ENCODE measurements around the gene RAPGEF5. TPM values are rescaled to one million over a fixed set of nuclear protein-coding genes. Genes with fewer than 3 reads are reported as not detected.

Gene RAPGEF5
- total and polyA plus RNA-seq, 10 of the 15 experiments (the other 5 are each of a cell fraction or from before 2014, with no cell fraction given), result 0.38 to 4.0 (median 1.6) TPM; not detected in 1

DNA sequence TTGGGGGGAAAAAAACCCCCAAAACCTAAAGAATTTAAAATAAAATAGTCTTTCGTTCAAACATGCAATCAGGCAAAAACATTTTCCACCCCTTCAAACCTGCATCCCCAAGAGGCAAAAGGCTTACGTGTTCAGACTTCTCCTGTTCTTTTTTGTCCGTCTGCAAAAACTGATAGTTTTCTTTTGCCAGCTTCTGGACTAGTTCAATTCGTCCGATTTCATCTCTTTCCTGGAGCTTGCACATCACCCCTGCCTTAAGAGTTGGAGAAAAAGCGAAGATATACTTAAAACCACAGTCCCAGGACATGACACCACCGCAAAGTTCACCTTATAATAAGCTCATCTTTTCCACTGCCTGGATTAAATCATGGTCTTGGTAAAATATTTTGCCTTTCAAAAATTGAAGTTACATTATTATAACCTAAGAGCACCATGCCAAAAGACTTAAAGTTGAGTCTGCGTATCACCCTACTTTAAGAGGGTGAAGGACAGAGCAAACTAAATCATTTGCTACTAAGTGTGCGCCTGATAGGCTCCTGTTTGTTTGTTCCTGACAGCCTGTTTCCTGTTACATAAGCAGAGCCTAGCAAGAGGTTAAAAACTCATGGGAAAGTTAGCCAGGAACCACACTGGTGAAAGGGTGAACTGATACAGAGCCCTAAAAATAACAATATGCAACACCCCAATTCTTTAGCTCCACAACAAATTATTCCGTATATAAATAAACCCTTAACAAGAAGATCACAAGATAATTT is 137.0 kb downstream of the RAPGEF5 start:
- POLR2A ChIA-PET, result no interaction called here
- no TSS peak for BruUV-seq (replicated peaks)
- FAIRE-seq, result no peak

More for the DNA sequence above, 137.0 kb downstream of the RAPGEF5 start:
- H3K4me1 ChIP-seq (ENCODE audit: control insufficient read depth, insufficient read depth, low read length), result no peaks in the 10 kb centered on the region
- CTCF ChIA-PET, result interaction anchor here (0.9 to 1.0 kb wide), 2 partner anchors 12 to 145 kb away, joined by 3 read pairs; no protein-coding TSS in a partner anchor
- ATAC-seq (no peak), DNase-seq (ENCODE audit: low read depth, low spot score) (no peak)
- no peaks in the 10 kb centered on the region; the same call in 2 of the 3 replicates for H3K9me3 ChIP-seq (replicated peaks; ENCODE audit: control insufficient read depth, insufficient read depth, low read length)
- no peaks in the 10 kb centered on the region; a peak in 1 of 4 replicates for H3K36me3 ChIP-seq (ENCODE audit: control insufficient read depth in 2 of 2, insufficient read depth in 2 of 2, low read length in 1 of 2)
- H4K20me1 ChIP-seq (ENCODE audit: control insufficient read depth, insufficient read depth), result no peaks in the 10 kb centered on the region
- TF ChIP-seq, protein P1, sequence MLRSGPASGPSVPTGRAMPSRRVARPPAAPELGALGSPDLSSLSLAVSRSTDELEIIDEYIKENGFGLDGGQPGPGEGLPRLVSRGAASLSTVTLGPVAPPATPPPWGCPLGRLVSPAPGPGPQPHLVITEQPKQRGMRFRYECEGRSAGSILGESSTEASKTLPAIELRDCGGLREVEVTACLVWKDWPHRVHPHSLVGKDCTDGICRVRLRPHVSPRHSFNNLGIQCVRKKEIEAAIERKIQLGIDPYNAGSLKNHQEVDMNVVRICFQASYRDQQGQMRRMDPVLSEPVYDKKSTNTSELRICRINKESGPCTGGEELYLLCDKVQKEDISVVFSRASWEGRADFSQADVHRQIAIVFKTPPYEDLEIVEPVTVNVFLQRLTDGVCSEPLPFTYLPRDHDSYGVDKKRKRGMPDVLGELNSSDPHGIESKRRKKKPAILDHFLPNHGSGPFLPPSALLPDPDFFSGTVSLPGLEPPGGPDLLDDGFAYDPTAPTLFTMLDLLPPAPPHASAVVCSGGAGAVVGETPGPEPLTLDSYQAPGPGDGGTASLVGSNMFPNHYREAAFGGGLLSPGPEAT (IDR thresholded peaks at IDR 0.05; ENCODE audit: low read depth), result no peak
- TF ChIP-seq, protein P2, sequence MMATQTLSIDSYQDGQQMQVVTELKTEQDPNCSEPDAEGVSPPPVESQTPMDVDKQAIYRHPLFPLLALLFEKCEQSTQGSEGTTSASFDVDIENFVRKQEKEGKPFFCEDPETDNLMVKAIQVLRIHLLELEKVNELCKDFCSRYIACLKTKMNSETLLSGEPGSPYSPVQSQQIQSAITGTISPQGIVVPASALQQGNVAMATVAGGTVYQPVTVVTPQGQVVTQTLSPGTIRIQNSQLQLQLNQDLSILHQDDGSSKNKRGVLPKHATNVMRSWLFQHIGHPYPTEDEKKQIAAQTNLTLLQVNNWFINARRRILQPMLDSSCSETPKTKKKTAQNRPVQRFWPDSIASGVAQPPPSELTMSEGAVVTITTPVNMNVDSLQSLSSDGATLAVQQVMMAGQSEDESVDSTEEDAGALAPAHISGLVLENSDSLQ (IDR thresholded peaks at IDR 0.05), result no peak
- TF ChIP-seq CREB1 (IDR thresholded peaks at IDR 0.05; ENCODE audit: low read depth) (no peak), IKZF1 (conservative IDR thresholded peaks at IDR 0.05) (no peak), BMI1 (IDR thresholded peaks at IDR 0.05; ENCODE audit: borderline replicate concordance) (no peak)
- TF ChIP-seq, protein P3, sequence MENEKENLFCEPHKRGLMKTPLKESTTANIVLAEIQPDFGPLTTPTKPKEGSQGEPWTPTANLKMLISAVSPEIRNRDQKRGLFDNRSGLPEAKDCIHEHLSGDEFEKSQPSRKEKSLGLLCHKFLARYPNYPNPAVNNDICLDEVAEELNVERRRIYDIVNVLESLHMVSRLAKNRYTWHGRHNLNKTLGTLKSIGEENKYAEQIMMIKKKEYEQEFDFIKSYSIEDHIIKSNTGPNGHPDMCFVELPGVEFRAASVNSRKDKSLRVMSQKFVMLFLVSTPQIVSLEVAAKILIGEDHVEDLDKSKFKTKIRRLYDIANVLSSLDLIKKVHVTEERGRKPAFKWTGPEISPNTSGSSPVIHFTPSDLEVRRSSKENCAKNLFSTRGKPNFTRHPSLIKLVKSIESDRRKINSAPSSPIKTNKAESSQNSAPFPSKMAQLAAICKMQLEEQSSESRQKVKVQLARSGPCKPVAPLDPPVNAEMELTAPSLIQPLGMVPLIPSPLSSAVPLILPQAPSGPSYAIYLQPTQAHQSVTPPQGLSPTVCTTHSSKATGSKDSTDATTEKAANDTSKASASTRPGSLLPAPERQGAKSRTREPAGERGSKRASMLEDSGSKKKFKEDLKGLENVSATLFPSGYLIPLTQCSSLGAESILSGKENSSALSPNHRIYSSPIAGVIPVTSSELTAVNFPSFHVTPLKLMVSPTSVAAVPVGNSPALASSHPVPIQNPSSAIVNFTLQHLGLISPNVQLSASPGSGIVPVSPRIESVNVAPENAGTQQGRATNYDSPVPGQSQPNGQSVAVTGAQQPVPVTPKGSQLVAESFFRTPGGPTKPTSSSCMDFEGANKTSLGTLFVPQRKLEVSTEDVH (IDR thresholded peaks at IDR 0.05; ENCODE audit: low read depth, partially characterized antibody), result no peak
- no peak overlapping the region for H3K4me3 ChIP-seq
- WGBS (ENCODE audit: insufficient coverage, insufficient replicate concordance, low lambda C conversion rate, missing lambda C conversion rate), result 45% methylated on average over 10 of the region's 10 CpGs
- H3K79me2 ChIP-seq (ENCODE audit: control insufficient read depth, insufficient read depth, low read length), result no peaks in the 10 kb centered on the region
- H3K9ac ChIP-seq (ENCODE audit: control insufficient read depth, insufficient read depth, low read length), result no peak overlapping the region
- H3K27me3 ChIP-seq (replicated peaks in 1 of 2; ENCODE audit: control insufficient read depth in 2 of 2, insufficient read depth in 2 of 2, low read length in 1 of 2), result no peaks in the 10 kb centered on the region
- no peak overlapping the region for H3K4me2 ChIP-seq (ENCODE audit: control insufficient read depth, insufficient read depth)
- RAD21 ChIA-PET (ENCODE audit: unreplicated experiment), result no interaction called here
- no peak overlapping the region for H3K27ac ChIP-seq (ENCODE audit: control insufficient read depth, insufficient read depth)
- no peak overlapping the region for H2AFZ ChIP-seq (ENCODE audit: control insufficient read depth, low read depth, low read length)
- SMC1A ChIA-PET (ENCODE audit: uncharacterized antibody, unreplicated experiment), result interaction anchor here (0.5 to 1.5 kb wide), 3 partner anchors 13 to 33 kb away, joined by 3 to 5 read pairs (median 4); no protein-coding TSS in a partner anchor
- intact Hi-C loops (cut with micrococcal nuclease; ENCODE audit: unreplicated experiment), result no loop called here
- in situ Hi-C loops (cut with MboI), result no loop called here

All from GM12878 (cell line).